ENCODE data around the gene TMEM273. TPM values are rescaled to one million over a fixed set of nuclear protein-coding genes. Genes with fewer than 3 reads are reported as not detected.

The TMEM273 gene
- total RNA-seq, result 0.37 TPM in 1 of 2 replicates, not detected in the other
- long read RNA-seq, result 0 reads

- DNase-seq (ENCODE audit: low read depth, low spot score), result no peak
- Mint-ChIP-seq H3K36me3 (ENCODE audit: low read depth) (no peaks in the 10 kb centered on the region), H3K9me3 (no peaks in the 10 kb centered on the region), H3K4me1 (no peaks in the 10 kb centered on the region), H3K4me3 (no peak within 1 kb of the TSS), H3K27me3 (ENCODE audit: low read depth) (no peaks in the 10 kb centered on the region), H3K27ac (ENCODE audit: unreplicated experiment) (no peak within 1 kb of the TSS)
- TF ChIP-seq CTCF (conservative IDR thresholded peaks at IDR 0.05), result no peak
These were observed at the start of gene TMEM273 for GRCh38 chr10:49187950-49188761. TSS of gene TMEM273 (minus strand) at chr10:49188391. CDS start at chr10:49188336, 55 bp downstream.

GRCh38 chr10:49237985-49238384 lies 49.8 kb upstream of the TMEM273 start:
- Mint-ChIP-seq H3K27me3 (ENCODE audit: low read depth) (peaks cover 4% of the 10 kb centered on the region), H3K9me3 (no peaks in the 10 kb centered on the region), H3K4me3 (no peak overlapping the region), H3K36me3 (ENCODE audit: low read depth) (no peaks in the 10 kb centered on the region), H3K4me1 (peaks cover 1% of the 10 kb centered on the region), H3K27ac (ENCODE audit: unreplicated experiment) (no peak overlapping the region)
- no peak for DNase-seq (ENCODE audit: low read depth, low spot score)
- no peak for TF ChIP-seq CTCF (conservative IDR thresholded peaks at IDR 0.05)

- no peaks in the 10 kb centered on the region for H3K4me1 Mint-ChIP-seq
- no peak for TF ChIP-seq CTCF (conservative IDR thresholded peaks at IDR 0.05)
- no peaks in the 10 kb centered on the region for H3K9me3 Mint-ChIP-seq
- H3K36me3 Mint-ChIP-seq (ENCODE audit: low read depth), result no peaks in the 10 kb centered on the region
- peaks cover 4% of the 10 kb centered on the region for H3K27me3 Mint-ChIP-seq (ENCODE audit: low read depth)
- no peak overlapping the region for H3K4me3 Mint-ChIP-seq
- DNase-seq (ENCODE audit: low read depth, low spot score), result no peak
- H3K27ac Mint-ChIP-seq (ENCODE audit: unreplicated experiment), result no peak overlapping the region
These were observed 47.2 kb upstream of the TMEM273 start for GRCh38 chr10:49235392-49235791.

- no peaks in the 10 kb centered on the region for H3K4me1 Mint-ChIP-seq
- no peak for DNase-seq (ENCODE audit: low read depth, low spot score)
- no peak for TF ChIP-seq CTCF (conservative IDR thresholded peaks at IDR 0.05)
- H3K9me3 Mint-ChIP-seq, result no peaks in the 10 kb centered on the region
- no peak overlapping the region for H3K4me3 Mint-ChIP-seq
- no peaks in the 10 kb centered on the region for H3K36me3 Mint-ChIP-seq (ENCODE audit: low read depth)
- no peaks in the 10 kb centered on the region for H3K27me3 Mint-ChIP-seq (ENCODE audit: low read depth)
- no peak overlapping the region for H3K27ac Mint-ChIP-seq (ENCODE audit: unreplicated experiment)
These were observed 43.1 kb upstream of the TMEM273 start for GRCh38 chr10:49231086-49231820.

- no peak overlapping the region for H3K4me3 Mint-ChIP-seq
- H3K4me1 Mint-ChIP-seq, result no peaks in the 10 kb centered on the region
- H3K9me3 Mint-ChIP-seq, result no peaks in the 10 kb centered on the region
- no peak overlapping the region for H3K27ac Mint-ChIP-seq (ENCODE audit: unreplicated experiment)
- H3K36me3 Mint-ChIP-seq (ENCODE audit: low read depth), result no peaks in the 10 kb centered on the region
- DNase-seq (ENCODE audit: low read depth, low spot score), result no peak
- no peak for TF ChIP-seq CTCF (conservative IDR thresholded peaks at IDR 0.05)
- H3K27me3 Mint-ChIP-seq (ENCODE audit: low read depth), result no peaks in the 10 kb centered on the region
These were observed 41.8 kb upstream of the TMEM273 start for GRCh38 chr10:49230004-49230403.

Data from neural crest cell (in vitro differentiated cells).